ENCODE results near the gene KCNJ11. TPM values are rescaled to one million over a fixed set of nuclear protein-coding genes. Genes with fewer than 3 reads are reported as not detected.
A peak's percentile ranks its signal among the peaks of the same experiment; 100 is the strongest.

KCNJ11 gene
- total and polyA plus RNA-seq, 2 experiments from 2014 or later: 0.31 to 10.5 TPM

GRCh38 chr11:17405232-17406005 is 17.0 kb upstream of the KCNJ11 start:
- no peak overlapping the region for H3K4me2 ChIP-seq
- H3K4me1 ChIP-seq (ENCODE audit: insufficient read depth): peaks cover 7% of the 10 kb centered on the region
- peak; percentile 70 for DNase-seq (ENCODE audit: low spot score)
- H3K4me3 ChIP-seq: no peak overlapping the region
- H3K36me3 ChIP-seq (replicated peaks; ENCODE audit: insufficient read depth, low read depth): no peaks in the 10 kb centered on the region
- no peaks in the 10 kb centered on the region for H4K20me1 ChIP-seq (ENCODE audit: insufficient read depth, poor library complexity, severe bottlenecking)
- no peaks in the 10 kb centered on the region for H3K9me3 ChIP-seq (ENCODE audit: low read depth)
- no peak for TF ChIP-seq EZH2 (IDR thresholded peaks at IDR 0.05; ENCODE audit: borderline replicate concordance)
- TF ChIP-seq, protein P1, sequence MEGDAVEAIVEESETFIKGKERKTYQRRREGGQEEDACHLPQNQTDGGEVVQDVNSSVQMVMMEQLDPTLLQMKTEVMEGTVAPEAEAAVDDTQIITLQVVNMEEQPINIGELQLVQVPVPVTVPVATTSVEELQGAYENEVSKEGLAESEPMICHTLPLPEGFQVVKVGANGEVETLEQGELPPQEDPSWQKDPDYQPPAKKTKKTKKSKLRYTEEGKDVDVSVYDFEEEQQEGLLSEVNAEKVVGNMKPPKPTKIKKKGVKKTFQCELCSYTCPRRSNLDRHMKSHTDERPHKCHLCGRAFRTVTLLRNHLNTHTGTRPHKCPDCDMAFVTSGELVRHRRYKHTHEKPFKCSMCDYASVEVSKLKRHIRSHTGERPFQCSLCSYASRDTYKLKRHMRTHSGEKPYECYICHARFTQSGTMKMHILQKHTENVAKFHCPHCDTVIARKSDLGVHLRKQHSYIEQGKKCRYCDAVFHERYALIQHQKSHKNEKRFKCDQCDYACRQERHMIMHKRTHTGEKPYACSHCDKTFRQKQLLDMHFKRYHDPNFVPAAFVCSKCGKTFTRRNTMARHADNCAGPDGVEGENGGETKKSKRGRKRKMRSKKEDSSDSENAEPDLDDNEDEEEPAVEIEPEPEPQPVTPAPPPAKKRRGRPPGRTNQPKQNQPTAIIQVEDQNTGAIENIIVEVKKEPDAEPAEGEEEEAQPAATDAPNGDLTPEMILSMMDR (IDR thresholded peaks at IDR 0.05; ENCODE audit: poor library complexity): no peak
- TF ChIP-seq EZH2phosphoT487 (IDR thresholded peaks at IDR 0.05; ENCODE audit: low read depth, severe bottlenecking, unreplicated experiment): no peak
- no peaks in the 10 kb centered on the region for H3K27me3 ChIP-seq
- WGBS (ENCODE audit: low lambda C conversion rate, missing lambda C conversion rate): 58% methylated on average over 14 of the region's 15 CpGs
- no peaks in the 10 kb centered on the region for H3K79me2 ChIP-seq
- H3K27ac ChIP-seq: peak overlapping the region; percentile 29
- H3K9me2 ChIP-seq (replicated peaks; ENCODE audit: insufficient read depth): no peaks in the 10 kb centered on the region
- no peak overlapping the region for H2AFZ ChIP-seq

- Histone ChIP-seq H3K4me3 (no peak overlapping the region), H3K9me3 (ENCODE audit: low read depth) (no peaks in the 10 kb centered on the region)
- 93% methylated on average over 18 of the region's 18 CpGs for WGBS (ENCODE audit: low lambda C conversion rate, missing lambda C conversion rate)
Measured at GRCh38 chr11:17403980-17404759, 15.7 kb upstream of the KCNJ11 start.

GRCh38 chr11:17402486-17402885 is 14.0 kb upstream of the KCNJ11 start:
- Histone ChIP-seq H3K27me3 (no peaks in the 10 kb centered on the region), H3K9me2 (replicated peaks; ENCODE audit: insufficient read depth) (no peaks in the 10 kb centered on the region), H3K36me3 (replicated peaks; ENCODE audit: insufficient read depth, low read depth) (no peaks in the 10 kb centered on the region), H3K79me2 (no peaks in the 10 kb centered on the region), H3K4me1 (ENCODE audit: insufficient read depth) (peaks cover 7% of the 10 kb centered on the region), H3K27ac (no peak overlapping the region), H2AFZ (no peak overlapping the region), H3K9me3 (ENCODE audit: low read depth) (no peaks in the 10 kb centered on the region), H3K4me3 (no peak overlapping the region), H3K4me2 (no peak overlapping the region), H4K20me1 (ENCODE audit: insufficient read depth, poor library complexity, severe bottlenecking) (no peaks in the 10 kb centered on the region)
- TF ChIP-seq, protein P1 (IDR thresholded peaks at IDR 0.05; ENCODE audit: poor library complexity): no peak
- no peak for TF ChIP-seq EZH2phosphoT487 (IDR thresholded peaks at IDR 0.05; ENCODE audit: low read depth, severe bottlenecking, unreplicated experiment)
- TF ChIP-seq EZH2 (IDR thresholded peaks at IDR 0.05; ENCODE audit: borderline replicate concordance): no peak
- WGBS (ENCODE audit: low lambda C conversion rate, missing lambda C conversion rate): 96% methylated on average over 8 of the region's 8 CpGs
- DNase-seq (ENCODE audit: low spot score): no peak

More at GRCh38 chr11:17403980-17404759, 15.7 kb upstream of the KCNJ11 start:
- Histone ChIP-seq H3K4me2 (no peak overlapping the region), H3K36me3 (replicated peaks; ENCODE audit: insufficient read depth, low read depth) (no peaks in the 10 kb centered on the region), H3K4me1 (ENCODE audit: insufficient read depth) (peaks cover 7% of the 10 kb centered on the region), H3K27ac (no peak overlapping the region), H3K79me2 (no peaks in the 10 kb centered on the region), H2AFZ (no peak overlapping the region), H3K9me2 (replicated peaks; ENCODE audit: insufficient read depth) (no peaks in the 10 kb centered on the region), H4K20me1 (ENCODE audit: insufficient read depth, poor library complexity, severe bottlenecking) (no peaks in the 10 kb centered on the region), H3K27me3 (no peaks in the 10 kb centered on the region)
- no peak for TF ChIP-seq EZH2 (IDR thresholded peaks at IDR 0.05; ENCODE audit: borderline replicate concordance)
- TF ChIP-seq, protein P1 (IDR thresholded peaks at IDR 0.05; ENCODE audit: poor library complexity): no peak
- no peak for TF ChIP-seq EZH2phosphoT487 (IDR thresholded peaks at IDR 0.05; ENCODE audit: low read depth, severe bottlenecking, unreplicated experiment)
- DNase-seq (ENCODE audit: low spot score): no peak
